ENCODE data around the gene TSFM. TPM values are rescaled to one million over a fixed set of nuclear protein-coding genes. Genes with fewer than 3 reads are reported as not detected.

Gene TSFM
- total RNA-seq, 1 experiment from 2014 or later: 58.5 TPM

DNA sequence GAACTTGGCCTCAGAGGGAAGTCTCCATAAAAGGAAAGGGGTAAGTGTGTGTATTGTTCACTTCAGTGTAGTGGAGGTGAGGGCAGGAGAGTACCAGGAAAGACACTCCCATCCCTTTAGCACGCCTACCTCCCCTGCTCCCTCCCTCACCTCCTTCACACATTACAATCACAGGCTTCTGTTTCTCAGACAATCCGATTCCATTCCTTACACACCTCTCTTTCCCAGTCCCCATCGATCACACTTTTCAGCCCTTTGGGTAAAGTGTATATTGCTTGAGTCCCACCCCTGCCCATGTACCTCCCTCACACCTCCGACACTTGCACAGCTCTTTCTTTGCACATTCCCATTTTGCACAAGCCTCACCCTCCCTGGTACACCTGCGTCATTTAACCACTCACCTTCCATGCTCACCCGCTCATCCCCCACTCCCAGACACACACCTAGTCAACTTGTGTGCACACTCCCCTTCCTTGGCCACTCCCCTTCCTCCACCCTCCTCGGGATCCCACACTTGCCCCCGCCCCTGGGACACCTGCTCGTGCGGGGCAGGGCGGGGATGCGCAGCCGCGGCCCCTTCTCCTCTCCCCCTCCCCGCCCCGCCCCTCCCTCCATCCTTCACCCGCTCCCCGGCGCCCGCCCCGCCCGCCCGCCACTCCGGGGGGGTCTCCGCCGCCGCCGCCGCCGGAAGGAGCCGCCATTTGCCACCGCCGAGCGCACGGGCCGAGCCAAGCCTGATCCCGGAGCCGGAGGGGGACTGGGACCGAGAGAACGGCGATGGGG, 28.0 kb upstream of the TSFM start, which contains the start of gene MARCHF9:
Gene MARCHF9, plus strand, starts transcription at position 693 of the 783 bp plus-strand sequence. CDS start 426 bp downstream, outside the sequence.
- Histone ChIP-seq H3K27ac (ENCODE audit: low read depth, low read length, poor library complexity, severe bottlenecking) (no peak within 1 kb of the TSS), H3K4me1 (ENCODE audit: insufficient read depth, low read length, poor library complexity, severe bottlenecking) (peaks cover 33% of the 10 kb centered on the region), H3K36me3 (ENCODE audit: insufficient read depth, low read length, poor library complexity, severe bottlenecking) (peaks cover 19% of the 10 kb centered on the region), H3K27me3 (replicated peaks; ENCODE audit: insufficient read depth, low read depth, low read length, poor library complexity) (no peaks in the 10 kb centered on the region), H3K9me3 (ENCODE audit: low read depth, low read length, poor library complexity, severe bottlenecking) (no peaks in the 10 kb centered on the region), H3K4me3 (ENCODE audit: low read depth, low read length, poor library complexity, severe bottlenecking) (peak within 1 kb of the TSS; percentile 60)
- TF ChIP-seq, protein P1, sequence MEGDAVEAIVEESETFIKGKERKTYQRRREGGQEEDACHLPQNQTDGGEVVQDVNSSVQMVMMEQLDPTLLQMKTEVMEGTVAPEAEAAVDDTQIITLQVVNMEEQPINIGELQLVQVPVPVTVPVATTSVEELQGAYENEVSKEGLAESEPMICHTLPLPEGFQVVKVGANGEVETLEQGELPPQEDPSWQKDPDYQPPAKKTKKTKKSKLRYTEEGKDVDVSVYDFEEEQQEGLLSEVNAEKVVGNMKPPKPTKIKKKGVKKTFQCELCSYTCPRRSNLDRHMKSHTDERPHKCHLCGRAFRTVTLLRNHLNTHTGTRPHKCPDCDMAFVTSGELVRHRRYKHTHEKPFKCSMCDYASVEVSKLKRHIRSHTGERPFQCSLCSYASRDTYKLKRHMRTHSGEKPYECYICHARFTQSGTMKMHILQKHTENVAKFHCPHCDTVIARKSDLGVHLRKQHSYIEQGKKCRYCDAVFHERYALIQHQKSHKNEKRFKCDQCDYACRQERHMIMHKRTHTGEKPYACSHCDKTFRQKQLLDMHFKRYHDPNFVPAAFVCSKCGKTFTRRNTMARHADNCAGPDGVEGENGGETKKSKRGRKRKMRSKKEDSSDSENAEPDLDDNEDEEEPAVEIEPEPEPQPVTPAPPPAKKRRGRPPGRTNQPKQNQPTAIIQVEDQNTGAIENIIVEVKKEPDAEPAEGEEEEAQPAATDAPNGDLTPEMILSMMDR (conservative IDR thresholded peaks at IDR 0.05; ENCODE audit: low read depth, low read length): no peak
- TF ChIP-seq EZH2 (IDR thresholded peaks at IDR 0.05; ENCODE audit: borderline replicate concordance, low read depth, low read length, poor library complexity, severe bottlenecking): no peak
- ChIA-PET CTCF (no interaction called here), POLR2A (ENCODE audit: low non-redundant PET) (no interaction called here)
- intact Hi-C loops (cut with micrococcal nuclease; ENCODE audit: unreplicated experiment): no loop called here
- DNase-seq (ENCODE audit: low spot score): peak; percentile 75
- no TSS peak for BruUV-seq (replicated peaks)

DNA sequence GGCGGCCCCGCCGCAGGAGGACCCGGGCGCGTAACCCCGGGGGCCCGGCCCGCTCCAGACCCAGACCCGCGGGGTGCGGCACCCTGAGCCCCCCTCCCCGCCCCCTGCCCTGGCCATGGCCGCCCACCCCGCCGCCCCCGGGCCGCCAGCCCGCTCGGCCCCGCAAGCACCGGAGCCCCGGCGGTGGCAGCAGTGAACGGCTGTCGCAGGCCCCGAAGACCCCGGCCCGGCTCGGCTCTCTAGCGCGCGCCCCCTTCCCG, 27.5 kb upstream of the TSFM start:
- BruUV-seq (replicated peaks): no TSS peak
- ChIA-PET CTCF (no interaction called here), POLR2A (ENCODE audit: low non-redundant PET) (no interaction called here)
- H3K27me3 ChIP-seq (replicated peaks; ENCODE audit: insufficient read depth, low read depth, low read length, poor library complexity): no peaks in the 10 kb centered on the region
- H3K4me1 ChIP-seq (ENCODE audit: insufficient read depth, low read length, poor library complexity, severe bottlenecking): peaks cover 33% of the 10 kb centered on the region
- no peak for TF ChIP-seq EZH2 (IDR thresholded peaks at IDR 0.05; ENCODE audit: borderline replicate concordance, low read depth, low read length, poor library complexity, severe bottlenecking)
- TF ChIP-seq, protein P1 (conservative IDR thresholded peaks at IDR 0.05; ENCODE audit: low read depth, low read length): no peak
- intact Hi-C loops (cut with micrococcal nuclease; ENCODE audit: unreplicated experiment): no loop called here
- no peaks in the 10 kb centered on the region for H3K9me3 ChIP-seq (ENCODE audit: low read depth, low read length, poor library complexity, severe bottlenecking)
- H3K36me3 ChIP-seq (ENCODE audit: insufficient read depth, low read length, poor library complexity, severe bottlenecking): peaks cover 16% of the 10 kb centered on the region
- H3K27ac ChIP-seq (ENCODE audit: low read depth, low read length, poor library complexity, severe bottlenecking): no peak overlapping the region
- no peak for DNase-seq (ENCODE audit: low spot score)
- peak overlapping the region; percentile 60 for H3K4me3 ChIP-seq (ENCODE audit: low read depth, low read length, poor library complexity, severe bottlenecking)

DNA sequence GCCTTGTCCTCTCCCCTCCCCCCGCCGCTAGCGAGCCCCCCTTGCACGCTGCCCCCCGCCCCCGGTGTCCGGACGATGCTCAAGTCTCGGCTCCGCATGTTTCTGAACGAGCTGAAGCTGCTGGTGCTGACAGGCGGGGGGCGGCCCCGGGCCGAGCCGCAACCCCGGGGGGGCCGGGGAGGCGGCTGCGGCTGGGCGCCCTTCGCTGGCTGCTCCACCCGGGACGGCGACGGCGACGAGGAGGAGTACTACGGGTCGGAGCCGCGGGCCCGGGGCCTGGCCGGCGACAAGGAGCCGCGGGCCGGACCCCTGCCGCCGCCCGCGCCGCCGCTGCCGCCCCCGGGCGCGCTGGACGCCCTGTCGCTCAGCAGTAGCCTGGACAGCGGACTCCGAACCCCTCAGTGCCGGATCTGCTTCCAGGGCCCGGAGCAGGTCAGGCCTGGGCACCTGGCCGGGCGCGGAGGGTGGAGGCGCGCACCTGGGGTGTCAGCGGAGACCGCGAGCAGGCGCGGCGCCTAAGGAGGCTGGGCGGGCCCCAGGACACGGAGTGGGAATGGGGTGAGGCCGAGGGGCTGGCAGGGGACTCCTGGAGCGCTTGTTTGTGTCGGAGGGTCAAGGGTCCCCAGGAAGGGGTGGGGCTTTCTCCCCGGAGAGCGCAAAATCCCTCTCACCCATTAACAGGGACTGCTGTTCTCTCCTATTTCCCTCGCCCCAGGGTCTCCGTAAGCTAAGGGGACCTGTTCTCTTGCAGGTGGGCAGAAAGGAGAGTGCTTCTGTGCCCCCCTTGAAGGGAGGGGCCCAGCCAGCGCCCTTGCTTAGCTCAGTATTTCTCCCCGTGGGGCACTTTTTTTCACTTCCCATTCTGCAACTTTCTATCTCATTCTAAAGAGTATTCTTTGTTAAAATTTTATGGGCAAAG, 26.9 kb upstream of the TSFM start:
- TF ChIP-seq, protein P1 (conservative IDR thresholded peaks at IDR 0.05; ENCODE audit: low read depth, low read length): no peak
- no peak for TF ChIP-seq EZH2 (IDR thresholded peaks at IDR 0.05; ENCODE audit: borderline replicate concordance, low read depth, low read length, poor library complexity, severe bottlenecking)
- H3K36me3 ChIP-seq (ENCODE audit: insufficient read depth, low read length, poor library complexity, severe bottlenecking): peaks cover 10% of the 10 kb centered on the region
- no TSS peak for BruUV-seq (replicated peaks)
- H3K27me3 ChIP-seq (replicated peaks; ENCODE audit: insufficient read depth, low read depth, low read length, poor library complexity): no peaks in the 10 kb centered on the region
- no peak overlapping the region for H3K27ac ChIP-seq (ENCODE audit: low read depth, low read length, poor library complexity, severe bottlenecking)
- intact Hi-C loops (cut with micrococcal nuclease; ENCODE audit: unreplicated experiment): no loop called here
- H3K4me1 ChIP-seq (ENCODE audit: insufficient read depth, low read length, poor library complexity, severe bottlenecking): peaks cover 31% of the 10 kb centered on the region
- DNase-seq (ENCODE audit: low spot score): no peak
- no peaks in the 10 kb centered on the region for H3K9me3 ChIP-seq (ENCODE audit: low read depth, low read length, poor library complexity, severe bottlenecking)
- H3K4me3 ChIP-seq (ENCODE audit: low read depth, low read length, poor library complexity, severe bottlenecking): peak overlapping the region; percentile 60
- ChIA-PET POLR2A (ENCODE audit: low non-redundant PET) (interaction anchor here (0.6 kb wide), 1 partner anchor 52 kb away, joined by 4 read pairs; no protein-coding TSS in a partner anchor), CTCF (interaction anchor here (1.1 to 1.9 kb wide), 2 partner anchors 10 to 12 kb away, joined by 3 to 10 read pairs; partner anchors contain the start of gene CYP27B1)

All from A673 (cell line).